Mesenchymal stem cell (in vitro differentiated cells and primary cell): ENCODE results near the gene UNC13C.

Experiments used
- DNase-seq: peaks from one replicate; pipeline ENCODE4 v3.0.0-alpha.2; 2013
- H2AFZ ChIP-seq: one replicate; pipeline ENCODE4 v1.6.1; 2013; ENCODE audit warnings: low read depth, mild to moderate bottlenecking, control low read depth, inconsistent platforms, low read length, moderate library complexity
- H2AK5ac ChIP-seq: 2 replicates; pipeline ENCODE4 v1.6.1; 2013; ENCODE audit warnings: low read length, moderate library complexity, mild to moderate bottlenecking, inconsistent platforms; ENCODE audit not compliant: severe bottlenecking
- H2BK120ac ChIP-seq: one replicate; pipeline ENCODE4 v1.6.1; 2013; ENCODE audit warnings: low read depth, mild to moderate bottlenecking, inconsistent platforms, low read length, moderate library complexity
- H2BK12ac ChIP-seq, 2 experiments: one replicate each; pipeline ENCODE4 v1.6.1; 2013; ENCODE audit warnings: inconsistent platforms in 2 of 2, low read length in 2 of 2, mild to moderate bottlenecking in 2 of 2, moderate library complexity in 2 of 2, control low read depth in 1 of 2
- H2BK15ac ChIP-seq: one replicate; pipeline ENCODE4 v1.6.1; 2013; ENCODE audit warnings: mild to moderate bottlenecking, low read depth, inconsistent platforms; ENCODE audit not compliant: poor library complexity, severe bottlenecking
- H2BK5ac ChIP-seq: 2 replicates; pipeline ENCODE4 v1.6.1; 2013; ENCODE audit warnings: low read depth, mild to moderate bottlenecking, low read length, control low read depth, inconsistent platforms; ENCODE audit not compliant: poor library complexity, severe bottlenecking
- H3K14ac ChIP-seq, 2 experiments: one replicate each; pipeline ENCODE4 v1.6.1; 2013; ENCODE audit warnings: inconsistent platforms in 2 of 2, low read length in 2 of 2, control low read depth in 1 of 2, mild to moderate bottlenecking in 1 of 2, moderate library complexity in 1 of 2
- H3K18ac ChIP-seq, 2 experiments: one replicate each; pipeline ENCODE4 v1.6.1; 2013; ENCODE audit warnings: inconsistent platforms in 2 of 2, low read length in 2 of 2, control low read depth in 1 of 2, low read depth in 1 of 2, mild to moderate bottlenecking in 1 of 2
- H3K23ac ChIP-seq, 2 experiments: one replicate each; pipeline ENCODE4 v1.6.1; 2013; ENCODE audit warnings: inconsistent platforms in 2 of 2, low read length in 2 of 2, mild to moderate bottlenecking in 2 of 2, moderate library complexity in 2 of 2, control low read depth in 1 of 2
- H3K27ac ChIP-seq: 2 replicates; pipeline ENCODE4 v1.5.1; 2013; ENCODE audit warnings: mild to moderate bottlenecking, moderate library complexity, low read length, control low read depth, inconsistent platforms; ENCODE audit not compliant: poor library complexity, severe bottlenecking
- H3K27me3 ChIP-seq, 2 experiments: 2 replicates each; pipeline versions ENCODE4 v1.6.1 to v1.7.0; 2013; ENCODE audit warnings: low read length in 2 of 2, mild to moderate bottlenecking in 2 of 2, moderate library complexity in 2 of 2, control low read depth in 1 of 2, inconsistent platforms in 1 of 2; ENCODE audit not compliant: control insufficient read depth in 1 of 2, insufficient read depth in 1 of 2
- H3K36me3 ChIP-seq, 2 experiments: 2 replicates each; pipeline versions ENCODE4 v1.6.1 to v1.7.0; 2013; ENCODE audit warnings: low read length in 2 of 2, control low read depth in 1 of 2, inconsistent platforms in 1 of 2, low read depth in 1 of 2, mild to moderate bottlenecking in 1 of 2; ENCODE audit not compliant: insufficient read depth in 2 of 2, control insufficient read depth in 1 of 2
- H3K4ac ChIP-seq, 2 experiments: one replicate each; pipeline ENCODE4 v1.6.1; 2013; ENCODE audit warnings: inconsistent platforms in 2 of 2, low read length in 2 of 2, mild to moderate bottlenecking in 2 of 2, moderate library complexity in 2 of 2, control low read depth in 1 of 2, low read depth in 1 of 2
- H3K4me1 ChIP-seq: 2 replicates; pipeline ENCODE4 v1.6.1; 2013; ENCODE audit warnings: low read depth, low read length, control low read depth; ENCODE audit not compliant: control insufficient read depth, insufficient read depth
- H3K4me2 ChIP-seq: 2 replicates; pipeline ENCODE4 v1.6.1; 2013; ENCODE audit warnings: low read length, mild to moderate bottlenecking, inconsistent platforms; ENCODE audit not compliant: poor library complexity, severe bottlenecking
- H3K4me3 ChIP-seq, 2 experiments: 2 replicates each; pipeline versions ENCODE4 v1.5.1 to v1.7.0; 2013; ENCODE audit warnings: low read length in 2 of 2, mild to moderate bottlenecking in 2 of 2, control low read depth in 1 of 2, low read depth in 1 of 2; ENCODE audit not compliant: insufficient read depth in 1 of 2
- H3K79me1 ChIP-seq: replicated peaks from 2 replicates; pipeline ENCODE4 v1.6.1; 2013; ENCODE audit warnings: mild to moderate bottlenecking, control low read depth, low read length, inconsistent platforms; ENCODE audit not compliant: poor library complexity, severe bottlenecking
- H3K9ac ChIP-seq: 2 replicates; pipeline ENCODE4 v1.7.0; 2013; ENCODE audit warnings: mild to moderate bottlenecking, low read length, moderate library complexity
- H3K9me3 ChIP-seq: 2 replicates; pipeline ENCODE4 v1.7.0; 2013; ENCODE audit warnings: mild to moderate bottlenecking, low read length; ENCODE audit not compliant: control insufficient read depth
- H4K8ac ChIP-seq: one replicate; pipeline ENCODE4 v1.6.1; 2013; ENCODE audit warnings: inconsistent platforms, mild to moderate bottlenecking, low read length, moderate library complexity
- H4K91ac ChIP-seq: one replicate; pipeline ENCODE4 v1.6.1; 2013; ENCODE audit warnings: mild to moderate bottlenecking, low read length, inconsistent platforms
- WGBS: methylation state at CpG from one replicate; pipeline ENCODE4 v1.1.7; 2013; ENCODE audit warnings: mixed read lengths; 5-methylcytosine and 5-hydroxymethylcytosine counted together

Gene UNC13C

GRCh38 chr15:54097019-54097418, 118.8 kb downstream of the UNC13C start:
- Histone ChIP-seq H3K79me1 (no peaks in the 10 kb centered on the region), H3K14ac (no peak overlapping the region), H2BK12ac (no peak overlapping the region), H2AK5ac (no peak overlapping the region), H2BK120ac (no peak overlapping the region), H3K27ac (no peak overlapping the region), H4K8ac (no peak overlapping the region), H3K4me1 (no peaks in the 10 kb centered on the region), H3K18ac (no peak overlapping the region), H3K9me3 (no peaks in the 10 kb centered on the region), H3K4me2 (no peak overlapping the region), H3K4me3 (no peak overlapping the region), H3K36me3 (no peaks in the 10 kb centered on the region), H4K91ac (no peak overlapping the region), H3K27me3 (no peaks in the 10 kb centered on the region), H2AFZ (no peak overlapping the region), H2BK5ac (no peak overlapping the region), H2BK15ac (no peak overlapping the region), H3K9ac (no peak overlapping the region), H3K23ac (no peak overlapping the region), H3K4ac (no peak overlapping the region)
- no peak for DNase-seq

- Histone ChIP-seq H3K18ac (no peak overlapping the region), H4K91ac (no peak overlapping the region)
These were observed 120.8 kb downstream of the UNC13C start for GRCh38 chr15:54099010-54099409.

DNA sequence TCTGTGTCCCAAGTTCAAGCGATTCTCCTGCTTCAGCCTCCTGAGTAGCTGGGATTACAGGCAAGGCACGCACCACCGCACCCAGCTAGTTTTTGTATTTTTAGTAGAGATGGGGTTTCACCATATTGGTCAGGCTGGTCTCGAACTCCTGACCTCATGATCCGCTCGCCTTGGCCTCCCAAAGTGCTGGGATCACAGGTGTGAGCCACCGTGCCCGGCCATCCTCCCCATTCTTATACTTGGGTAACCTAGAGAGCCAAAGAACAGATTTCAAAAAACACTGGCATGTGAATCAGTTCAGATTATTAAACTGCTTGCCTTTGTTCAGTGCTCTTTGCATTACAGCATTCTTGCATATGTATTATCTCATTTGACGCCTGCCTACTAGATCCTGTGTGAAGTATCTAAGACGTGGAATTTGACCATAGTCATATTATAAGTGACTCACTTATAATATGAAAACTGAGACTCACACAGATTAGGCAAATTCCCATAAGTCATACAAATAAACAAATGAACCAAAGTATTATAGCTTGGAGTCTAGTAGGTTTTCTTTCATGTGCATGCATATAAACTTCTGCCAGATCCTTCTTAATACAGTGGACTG, 123.5 kb downstream of the UNC13C start:
- Histone ChIP-seq H3K27me3 (no peaks in the 10 kb centered on the region), H3K4me3 (no peak overlapping the region), H3K4me2 (no peak overlapping the region), H2BK5ac (no peak overlapping the region), H3K27ac (no peak overlapping the region), H3K4me1 (no peaks in the 10 kb centered on the region), H3K9me3 (no peaks in the 10 kb centered on the region), H3K36me3 (no peaks in the 10 kb centered on the region), H3K18ac (no peak overlapping the region), H2BK120ac (no peak overlapping the region), H3K79me1 (no peaks in the 10 kb centered on the region), H3K4ac (no peak overlapping the region), H2BK12ac (no peak overlapping the region), H4K8ac (no peak overlapping the region), H3K9ac (no peak overlapping the region), H2AK5ac (no peak overlapping the region), H2BK15ac (no peak overlapping the region), H2AFZ (no peak overlapping the region), H4K91ac (no peak overlapping the region), H3K14ac (no peak overlapping the region), H3K23ac (no peak overlapping the region)
- DNase-seq = no peak
- WGBS = 75% methylated on average over 7 of the region's 10 CpGs

More at GRCh38 chr15:54099010-54099409, 120.8 kb downstream of the UNC13C start:
- no peak overlapping the region for H2BK12ac ChIP-seq
- no peak overlapping the region for H2BK120ac ChIP-seq
- no peak overlapping the region for H3K23ac ChIP-seq
- no peak overlapping the region for H4K8ac ChIP-seq
- H3K27me3 ChIP-seq = no peaks in the 10 kb centered on the region
- no peak overlapping the region for H3K27ac ChIP-seq
- WGBS = 32% methylated on average over 1 of the region's 1 CpG
- H2BK5ac ChIP-seq = no peak overlapping the region
- H3K79me1 ChIP-seq = no peaks in the 10 kb centered on the region
- no peaks in the 10 kb centered on the region for H3K36me3 ChIP-seq
- no peak overlapping the region for H3K4me2 ChIP-seq
- H2BK15ac ChIP-seq = no peak overlapping the region
- H3K4me3 ChIP-seq = no peak overlapping the region
- no peak overlapping the region for H3K14ac ChIP-seq
- H2AFZ ChIP-seq = no peak overlapping the region
- H2AK5ac ChIP-seq = no peak overlapping the region
- no peaks in the 10 kb centered on the region for H3K4me1 ChIP-seq
- no peak for DNase-seq
- H3K9ac ChIP-seq = no peak overlapping the region
- no peak overlapping the region for H3K4ac ChIP-seq
- H3K9me3 ChIP-seq = no peaks in the 10 kb centered on the region

DNA sequence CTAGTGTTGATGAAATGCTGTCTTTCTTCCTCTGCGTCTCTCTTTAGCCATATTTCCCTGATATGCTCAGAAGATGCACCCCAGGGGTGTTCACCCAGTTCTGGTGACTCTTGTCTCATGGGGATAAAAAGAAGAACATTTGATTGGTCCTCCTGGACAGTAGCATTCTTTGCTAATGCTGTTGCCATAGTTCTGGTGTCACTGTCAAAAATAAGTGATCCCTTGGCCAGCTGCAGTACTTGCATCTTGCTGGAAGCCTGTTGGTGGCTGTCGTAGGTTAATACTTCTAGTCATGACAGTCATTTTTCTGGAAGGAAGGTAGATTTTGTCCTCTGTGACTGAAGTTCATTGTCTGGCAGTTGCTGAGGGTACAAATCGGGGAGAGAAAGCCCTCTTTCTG, 124.5 kb downstream of the UNC13C start:
- H3K18ac ChIP-seq = no peak overlapping the region
- no peak overlapping the region for H3K4me2 ChIP-seq
- DNase-seq = no peak
- H3K36me3 ChIP-seq = no peaks in the 10 kb centered on the region
- no peak overlapping the region for H2AK5ac ChIP-seq
- H3K4ac ChIP-seq = no peak overlapping the region
- H4K91ac ChIP-seq = no peak overlapping the region
- no peak overlapping the region for H3K4me3 ChIP-seq
- no peak overlapping the region for H3K9ac ChIP-seq
- H2BK15ac ChIP-seq = no peak overlapping the region
- no peaks in the 10 kb centered on the region for H3K4me1 ChIP-seq
- WGBS = 49% methylated on average over 2 of the region's 3 CpGs
- H3K27me3 ChIP-seq = no peaks in the 10 kb centered on the region
- H2AFZ ChIP-seq = no peak overlapping the region
- no peak overlapping the region for H3K23ac ChIP-seq
- H2BK120ac ChIP-seq = no peak overlapping the region
- H4K8ac ChIP-seq = no peak overlapping the region
- no peak overlapping the region for H2BK12ac ChIP-seq
- H3K14ac ChIP-seq = no peak overlapping the region
- H3K9me3 ChIP-seq = no peaks in the 10 kb centered on the region
- H3K27ac ChIP-seq = no peak overlapping the region
- H3K79me1 ChIP-seq = no peaks in the 10 kb centered on the region
- no peak overlapping the region for H2BK5ac ChIP-seq
